CD4-positive, alpha-beta T cell (primary cell): Measurements from ENCODE around the gene FSTL4. TPM values are rescaled to one million over a fixed set of nuclear protein-coding genes. Genes with fewer than 3 reads are reported as not detected.
A peak's percentile ranks its signal among the peaks of the same experiment; 100 is the strongest.

Source experiments
- ATAC-seq: fragments of 200-7000 bp; cut with Tn5 transposase; one replicate; pipeline ENCODE4 v1.10.0; 2022; ENCODE audit warnings: mild to moderate bottlenecking; ENCODE audit not compliant: poor library complexity
- CTCF ChIA-PET: fragments of 350-600 bp; sonication (Branson Sonifier 250); formaldehyde crosslinking; loops from one replicate; lab custom pipeline; 2021; ENCODE audit warnings: antibody characterized with exemption, inconsistent platforms; lab: Charles Lee
- POLR2A ChIA-PET: fragments of 350-600 bp; sonication (Branson Sonifier 250); formaldehyde crosslinking; loops from one replicate; lab custom pipeline; 2021; ENCODE audit warnings: antibody characterized with exemption, inconsistent platforms; lab: Charles Lee
- DNase-seq, 14 experiments: peaks; one replicate each; pipeline ENCODE4 v3.0.0-alpha.2; 2013 to 2020; ENCODE audit warnings: mixed read lengths in 2 of 14
- H3K27ac ChIP-seq, 2 donors: one replicate each; pipeline versions ENCODE4 v1.5.1 to v1.7.0; 2013; ENCODE audit warnings: low read length in 2 of 2, low read depth in 1 of 2, mild to moderate bottlenecking in 1 of 2
- H3K27me3 ChIP-seq, 2 experiments: 1 replicate in 1 of 2; 2 replicates in 1 of 2; pipeline versions ENCODE4 v1.6.1 to v1.7.0; 2013; ENCODE audit warnings: low read length in 2 of 2, control low read depth in 1 of 2, mild to moderate bottlenecking in 1 of 2, moderate library complexity in 1 of 2; ENCODE audit not compliant: insufficient read depth in 2 of 2, control insufficient read depth in 1 of 2
- H3K36me3 ChIP-seq: one replicate; pipeline ENCODE4 v1.6.1; 2013; ENCODE audit warnings: low read length, control low read depth; ENCODE audit not compliant: insufficient read depth
- H3K4me1 ChIP-seq: one replicate; pipeline ENCODE4 v1.6.1; 2013; ENCODE audit warnings: low read length, control low read depth; ENCODE audit not compliant: insufficient read depth
- H3K4me3 ChIP-seq: one replicate; pipeline ENCODE4 v1.5.1; 2013; ENCODE audit warnings: mild to moderate bottlenecking, low read length, moderate library complexity
- H3K9me3 ChIP-seq, 2 experiments: 1 replicate in 1 of 2; 2 replicates in 1 of 2; pipeline versions ENCODE4 v1.6.1 to v1.7.0; 2013; ENCODE audit warnings: low read length in 2 of 2, mild to moderate bottlenecking in 2 of 2, control low read depth in 1 of 2, moderate library complexity in 1 of 2; ENCODE audit not compliant: control insufficient read depth in 1 of 2, insufficient read depth in 1 of 2
- H3K27ac Mint-ChIP-seq: one replicate; pipeline ENCODE4 v1.8.0; 2020; ENCODE audit warnings: mixed read lengths
- H3K27me3 Mint-ChIP-seq: one replicate; pipeline ENCODE4 v1.8.0; 2021; ENCODE audit warnings: mixed read lengths
- H3K36me3 Mint-ChIP-seq: one replicate; pipeline ENCODE4 v1.8.0; 2021; ENCODE audit warnings: low read depth, mixed read lengths
- H3K4me1 Mint-ChIP-seq: one replicate; pipeline ENCODE4 v1.8.0; 2021; ENCODE audit warnings: low read depth, mixed read lengths
- H3K4me3 Mint-ChIP-seq: one replicate; pipeline ENCODE4 v1.8.0; 2020; ENCODE audit warnings: mild to moderate bottlenecking, mixed read lengths
- H3K9me3 Mint-ChIP-seq: one replicate; pipeline ENCODE4 v1.8.0; 2020; ENCODE audit warnings: mixed read lengths
- intact Hi-C, 2 experiments: fragments of 100-400 bp; cut with DNase I in 1 of 2; cut with micrococcal nuclease in 1 of 2; formaldehyde crosslinking; loops; one replicate each; pipeline versions ENCODE4 v1.15.1 to v1.9.0; 2023 to 2025; cut with DNase I, micrococcal nuclease
- total RNA-seq, 174 experiments: library from RNA in 2 of 174; stranded (reverse) in 2 of 174; gene quantifications; one replicate each; pipeline ENCODE4 v1.2.3 and lab custom pipeline; 2021 to 2026
- TF ChIP-seq, protein P1 (sequence below): fragments of 200-600 bp; IDR thresholded peaks from one replicate; pipeline ENCODE4 v1.8.0; 2022; ENCODE audit warnings: antibody characterized with exemption, mild to moderate bottlenecking

FSTL4 gene
- total RNA-seq, 2 experiments from 2014 or later = not detected

DNA sequence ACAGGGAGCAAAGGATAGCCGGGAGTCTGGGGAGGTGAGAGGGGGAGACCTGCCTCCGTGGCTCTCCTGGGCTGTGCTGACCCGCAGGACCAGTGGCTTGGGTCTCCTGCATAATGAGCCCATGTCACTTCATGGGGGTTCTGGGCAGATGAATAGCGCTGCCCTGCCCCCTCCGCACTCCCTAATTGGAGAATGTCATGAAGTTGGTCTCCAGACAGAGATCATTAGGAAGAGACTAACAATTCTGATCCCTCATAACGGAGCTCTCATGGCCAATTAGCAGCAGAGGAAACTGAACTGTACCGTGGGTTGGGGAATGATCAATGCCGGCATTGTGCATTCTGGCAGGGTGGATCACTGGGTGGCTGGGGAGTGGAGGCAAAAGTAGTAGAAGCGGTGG, 186.1 kb downstream of the FSTL4 start:
- peak in 1 of 14 experiments; percentile 1 for DNase-seq
- TF ChIP-seq, protein P1, sequence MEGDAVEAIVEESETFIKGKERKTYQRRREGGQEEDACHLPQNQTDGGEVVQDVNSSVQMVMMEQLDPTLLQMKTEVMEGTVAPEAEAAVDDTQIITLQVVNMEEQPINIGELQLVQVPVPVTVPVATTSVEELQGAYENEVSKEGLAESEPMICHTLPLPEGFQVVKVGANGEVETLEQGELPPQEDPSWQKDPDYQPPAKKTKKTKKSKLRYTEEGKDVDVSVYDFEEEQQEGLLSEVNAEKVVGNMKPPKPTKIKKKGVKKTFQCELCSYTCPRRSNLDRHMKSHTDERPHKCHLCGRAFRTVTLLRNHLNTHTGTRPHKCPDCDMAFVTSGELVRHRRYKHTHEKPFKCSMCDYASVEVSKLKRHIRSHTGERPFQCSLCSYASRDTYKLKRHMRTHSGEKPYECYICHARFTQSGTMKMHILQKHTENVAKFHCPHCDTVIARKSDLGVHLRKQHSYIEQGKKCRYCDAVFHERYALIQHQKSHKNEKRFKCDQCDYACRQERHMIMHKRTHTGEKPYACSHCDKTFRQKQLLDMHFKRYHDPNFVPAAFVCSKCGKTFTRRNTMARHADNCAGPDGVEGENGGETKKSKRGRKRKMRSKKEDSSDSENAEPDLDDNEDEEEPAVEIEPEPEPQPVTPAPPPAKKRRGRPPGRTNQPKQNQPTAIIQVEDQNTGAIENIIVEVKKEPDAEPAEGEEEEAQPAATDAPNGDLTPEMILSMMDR = no peak
- H3K36me3 ChIP-seq = no peaks in the 10 kb centered on the region
- H3K27ac ChIP-seq = no peak overlapping the region
- Mint-ChIP-seq H3K27me3 (no peaks in the 10 kb centered on the region), H3K27ac (no peak overlapping the region), H3K4me1 (peaks cover 9% of the 10 kb centered on the region), H3K9me3 (no peaks in the 10 kb centered on the region), H3K36me3 (no peaks in the 10 kb centered on the region), H3K4me3 (no peak overlapping the region)
- peaks cover 3% of the 10 kb centered on the region in 2 experiments for H3K27me3 ChIP-seq
- intact Hi-C loops = loop anchor here (10.0 kb wide), 2 partner anchors 311 to 519 kb away; no protein-coding TSS in a partner anchor
- ATAC-seq = no peak
- CTCF ChIA-PET = no interaction called here
- H3K9me3 ChIP-seq = no peaks in the 10 kb centered on the region
- POLR2A ChIA-PET = no interaction called here
- H3K4me1 ChIP-seq = peaks cover 11% of the 10 kb centered on the region
- H3K4me3 ChIP-seq = no peak overlapping the region

DNA sequence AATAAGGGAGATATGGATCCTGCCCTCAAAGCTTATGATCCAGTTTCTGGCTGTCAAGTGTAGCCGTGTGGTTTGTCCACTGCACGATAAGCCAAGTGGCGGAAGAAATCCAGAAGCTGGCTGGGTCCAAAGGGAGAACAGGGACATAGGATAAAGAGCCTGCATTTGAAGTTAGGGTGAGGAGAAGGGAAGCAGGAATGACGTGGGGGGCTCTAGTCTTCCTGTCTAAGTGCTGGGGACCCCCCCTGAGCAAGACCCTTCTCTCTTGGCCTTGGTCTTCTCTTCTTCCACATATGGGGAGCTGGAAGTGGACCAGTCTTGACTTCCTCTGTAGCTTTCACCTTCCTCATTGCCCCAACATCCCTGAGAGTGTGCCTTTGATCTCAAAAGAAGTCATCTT, 186.6 kb downstream of the FSTL4 start:
- H3K9me3 Mint-ChIP-seq = no peaks in the 10 kb centered on the region
- Histone ChIP-seq H3K27ac (no peak overlapping the region), H3K4me1 (peaks cover 11% of the 10 kb centered on the region), H3K9me3 (no peaks in the 10 kb centered on the region), H3K27me3 (peaks cover 3% of the 10 kb centered on the region in 2 experiments), H3K36me3 (no peaks in the 10 kb centered on the region), H3K4me3 (no peak overlapping the region)
- H3K27me3 Mint-ChIP-seq = no peaks in the 10 kb centered on the region
- H3K27ac Mint-ChIP-seq = no peak overlapping the region
- DNase-seq = peak in 1 of 14 experiments; percentile 0
- TF ChIP-seq, protein P1 = no peak
- H3K4me3 Mint-ChIP-seq = no peak overlapping the region
- ChIA-PET CTCF (no interaction called here), POLR2A (no interaction called here)
- intact Hi-C loops = loop anchor here (2.0 to 10.0 kb wide), 3 partner anchors 311 to 519 kb away; no protein-coding TSS in a partner anchor
- ATAC-seq = no peak
- peaks cover 9% of the 10 kb centered on the region for H3K4me1 Mint-ChIP-seq
- H3K36me3 Mint-ChIP-seq = no peaks in the 10 kb centered on the region

DNA sequence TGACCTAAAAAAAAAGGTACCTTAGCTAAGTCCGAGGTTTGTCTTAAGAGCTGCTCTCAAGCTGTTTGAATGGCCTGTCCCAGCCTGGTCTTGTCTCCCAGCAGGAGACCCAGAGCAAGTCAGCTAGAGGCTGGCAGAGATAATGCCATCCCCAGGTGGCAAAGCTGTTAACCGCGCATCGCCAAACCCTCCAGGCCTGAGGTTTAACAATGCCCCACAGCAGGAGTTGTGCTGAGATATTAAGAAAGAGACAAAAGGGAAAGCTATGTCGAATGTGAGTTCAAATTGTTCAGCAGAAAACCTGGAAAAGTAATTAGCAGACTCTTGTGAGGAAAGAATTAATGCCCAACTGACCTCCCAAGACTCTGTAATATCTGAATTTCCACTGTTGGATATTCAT, 187.1 kb downstream of the FSTL4 start:
- no peak overlapping the region for H3K27ac ChIP-seq
- Mint-ChIP-seq H3K4me3 (no peak overlapping the region), H3K9me3 (no peaks in the 10 kb centered on the region), H3K27ac (no peak overlapping the region), H3K4me1 (peaks cover 9% of the 10 kb centered on the region), H3K36me3 (no peaks in the 10 kb centered on the region), H3K27me3 (no peaks in the 10 kb centered on the region)
- DNase-seq (peak in 1 of 14 experiments; percentile 1), ATAC-seq (no peak)
- TF ChIP-seq, protein P1 = no peak
- H3K36me3 ChIP-seq = no peaks in the 10 kb centered on the region
- CTCF ChIA-PET = no interaction called here
- no peaks in the 10 kb centered on the region for H3K9me3 ChIP-seq
- H3K27me3 ChIP-seq = peaks cover 3% of the 10 kb centered on the region in 2 experiments
- POLR2A ChIA-PET = no interaction called here
- no peak overlapping the region for H3K4me3 ChIP-seq
- intact Hi-C loops = loop anchor here (2.0 to 10.0 kb wide), 3 partner anchors 310 to 520 kb away; no protein-coding TSS in a partner anchor
- peaks cover 11% of the 10 kb centered on the region for H3K4me1 ChIP-seq
